GM19238 (cell line): ENCODE data around the gene MMP13.
"Not testable (repeated sequence)": the region's sequence is repeated elsewhere in the genome, so short reads cannot be mapped to it uniquely, and the experiment has no call there.

Source experiments
- DNase-seq: peaks from one replicate; pipeline ENCODE4 v3.0.0; 2011; ENCODE audit warnings: low spot score; ENCODE audit not compliant: insufficient read length

The MMP13 gene

GRCh38 chr11:102936864-102937509, 18.5 kb downstream of the MMP13 start:
- no peak for DNase-seq

GRCh38 chr11:102935514-102935913, 20.0 kb downstream of the MMP13 start:
- no peak for DNase-seq

DNA sequence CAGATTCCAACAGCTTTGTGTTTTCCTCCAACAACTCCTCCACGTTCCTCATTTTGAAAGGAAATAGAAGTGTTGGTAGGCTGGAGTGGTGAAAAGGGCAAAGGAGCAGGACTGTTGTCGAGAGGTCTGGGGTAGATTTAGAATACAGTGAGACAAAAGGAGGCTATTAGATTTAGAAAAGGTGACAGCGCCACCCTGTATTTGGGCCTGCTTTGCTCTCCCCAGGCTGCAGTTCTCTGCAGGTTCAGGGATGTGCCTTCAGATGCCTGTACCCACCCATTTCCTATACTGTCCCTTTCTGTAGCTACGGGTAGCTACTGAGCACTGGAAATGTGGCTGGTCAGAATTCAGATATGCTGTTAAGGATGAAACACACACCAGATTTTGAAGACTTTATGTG, 20.8 kb downstream of the MMP13 start:
- DNase-seq = no peak

DNA sequence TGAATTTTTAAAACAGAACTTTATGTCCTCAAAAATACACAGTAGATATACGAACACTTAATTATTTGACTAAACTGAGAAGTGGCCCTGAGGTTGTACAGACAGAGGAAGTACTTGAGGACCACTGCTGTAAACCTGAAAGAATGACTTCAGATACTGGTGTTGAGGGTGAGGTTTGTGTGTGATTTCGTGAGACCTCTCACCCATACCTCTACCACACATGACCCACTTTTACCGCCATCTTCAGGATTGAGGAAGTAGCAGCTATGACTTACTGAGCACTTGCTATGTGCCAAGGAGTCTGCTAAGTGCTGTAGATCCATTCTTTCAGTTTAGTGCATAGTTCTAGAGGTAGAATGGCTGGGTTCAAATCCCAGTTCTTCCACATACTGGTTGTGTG, 21.9 kb downstream of the MMP13 start:
- DNase-seq = no peak

GRCh38 chr11:102932678-102933077, 22.9 kb downstream of the MMP13 start:
- no peak for DNase-seq

GRCh38 chr11:102930451-102930850, 25.1 kb downstream of the MMP13 start:
- no peak for DNase-seq

DNA sequence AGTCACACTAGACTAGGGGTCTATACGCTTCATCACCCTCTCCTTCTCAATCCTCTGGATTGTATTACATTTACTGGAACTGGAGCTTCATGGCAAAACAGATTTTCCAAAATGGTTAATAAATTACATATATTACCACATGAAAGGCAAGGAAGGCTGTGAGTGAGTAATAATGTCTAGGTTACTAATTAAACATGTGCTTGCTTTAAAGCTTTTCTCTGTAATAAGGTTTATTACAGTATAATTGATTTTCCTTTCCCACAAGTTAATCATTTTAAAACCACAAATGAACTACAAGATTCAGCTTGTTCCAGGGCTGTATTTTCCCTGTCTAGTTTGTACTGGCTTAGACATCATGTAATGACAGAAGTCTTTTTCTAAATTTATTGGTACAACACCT, 25.6 kb downstream of the MMP13 start:
- no peak for DNase-seq

GRCh38 chr11:102929166-102929565, 26.4 kb downstream of the MMP13 start:
- no peak for DNase-seq

- no peak for DNase-seq
Observed at GRCh38 chr11:102928247-102928646, 27.3 kb downstream of the MMP13 start.

DNA sequence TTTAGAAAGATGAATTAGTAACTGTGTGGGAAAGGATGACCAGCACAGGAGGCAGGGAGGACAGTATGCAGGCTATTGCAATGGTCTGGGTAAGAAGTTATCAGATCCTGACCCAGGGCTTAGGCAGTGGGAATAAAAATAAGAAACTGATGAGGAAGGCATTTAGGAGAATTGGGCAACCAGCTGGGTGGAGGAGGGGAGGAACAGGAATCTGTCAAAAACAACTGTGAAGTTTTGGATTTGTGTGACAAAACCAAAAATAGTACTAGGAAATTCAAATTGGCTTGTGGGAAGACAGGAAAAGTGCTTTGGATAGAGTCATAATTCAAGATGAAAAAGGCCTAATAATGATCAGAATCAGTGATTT, 27.9 kb downstream of the MMP13 start:
- no peak for DNase-seq

DNA sequence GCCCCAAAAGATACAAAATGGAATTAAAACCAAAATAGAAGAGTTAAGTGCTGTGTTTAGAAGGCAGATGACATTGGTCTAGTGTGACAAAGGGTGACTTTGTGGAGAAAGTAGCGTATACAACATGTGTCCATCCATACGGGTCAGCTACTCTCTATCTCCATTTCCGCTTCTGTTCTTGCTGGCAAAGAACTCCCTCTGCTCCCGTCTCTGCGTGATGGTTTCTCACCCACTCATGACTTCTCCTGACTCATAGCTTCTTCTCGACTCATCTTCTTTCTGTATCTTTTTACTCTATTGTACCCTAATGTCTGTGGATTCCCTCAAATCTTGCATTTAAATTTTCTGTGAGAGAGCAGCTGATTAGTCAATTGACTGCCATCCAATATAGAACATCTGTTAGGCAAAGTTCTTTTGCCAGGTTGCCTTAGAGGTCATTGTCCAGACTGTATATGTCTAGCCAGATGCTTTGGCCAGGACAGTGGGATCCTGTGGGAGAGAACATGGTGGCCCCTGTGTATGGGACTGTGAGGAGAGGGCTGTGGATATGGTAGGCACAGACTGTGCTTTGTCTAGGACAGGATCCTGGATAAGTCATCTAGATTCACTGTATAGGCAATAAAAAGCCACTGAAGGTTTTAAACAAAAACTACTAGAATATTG, 28.4 kb downstream of the MMP13 start:
- DNase-seq = no peak

GRCh38 chr11:102926517-102926916, 29.0 kb downstream of the MMP13 start:
- DNase-seq = no peak

DNA sequence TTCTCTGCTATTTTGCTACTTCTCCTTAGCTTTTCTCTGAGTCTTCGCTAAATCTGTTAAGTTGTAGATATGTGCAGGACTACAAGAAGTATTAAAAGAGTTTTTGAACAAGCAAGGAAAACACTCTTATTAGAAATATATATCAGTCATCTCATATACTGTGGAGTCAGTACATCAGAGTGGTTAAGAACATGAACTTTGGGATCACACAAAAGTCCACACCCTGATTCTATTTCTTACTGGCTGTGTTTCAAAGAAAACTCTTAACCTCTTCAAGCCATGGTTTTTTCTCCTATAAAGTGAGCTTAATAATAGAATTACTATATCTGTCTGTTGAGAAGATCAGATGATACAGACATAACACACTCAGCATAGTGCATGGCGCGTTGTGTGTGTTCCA, 29.5 kb downstream of the MMP13 start:
- DNase-seq = no peak

DNA sequence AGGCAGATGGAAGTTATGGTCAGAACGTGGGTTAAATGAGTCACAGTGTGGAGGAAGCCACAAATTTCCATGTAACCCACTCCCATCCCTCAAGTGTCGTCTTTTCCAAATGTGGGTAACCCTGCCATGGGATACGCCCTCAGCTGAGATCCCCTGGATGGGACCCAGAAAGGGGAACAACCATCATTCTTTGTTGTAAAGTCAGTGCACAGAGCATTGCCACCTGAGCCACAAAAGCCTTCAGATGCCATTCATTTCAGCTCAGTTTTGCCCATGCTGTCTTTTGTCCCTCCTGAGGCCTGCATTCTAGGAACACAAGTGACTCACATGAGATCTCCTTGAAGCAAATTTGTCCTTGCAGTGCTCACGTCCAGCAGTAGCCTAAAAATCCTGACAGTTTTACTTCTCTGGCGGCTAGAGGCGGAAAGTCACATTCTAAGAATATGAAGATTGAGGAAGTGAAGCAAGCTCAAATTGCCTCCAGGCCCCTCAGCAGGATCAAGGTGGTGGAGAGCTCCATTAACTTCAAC, 30.6 kb downstream of the MMP13 start:
- DNase-seq = no peak

DNA sequence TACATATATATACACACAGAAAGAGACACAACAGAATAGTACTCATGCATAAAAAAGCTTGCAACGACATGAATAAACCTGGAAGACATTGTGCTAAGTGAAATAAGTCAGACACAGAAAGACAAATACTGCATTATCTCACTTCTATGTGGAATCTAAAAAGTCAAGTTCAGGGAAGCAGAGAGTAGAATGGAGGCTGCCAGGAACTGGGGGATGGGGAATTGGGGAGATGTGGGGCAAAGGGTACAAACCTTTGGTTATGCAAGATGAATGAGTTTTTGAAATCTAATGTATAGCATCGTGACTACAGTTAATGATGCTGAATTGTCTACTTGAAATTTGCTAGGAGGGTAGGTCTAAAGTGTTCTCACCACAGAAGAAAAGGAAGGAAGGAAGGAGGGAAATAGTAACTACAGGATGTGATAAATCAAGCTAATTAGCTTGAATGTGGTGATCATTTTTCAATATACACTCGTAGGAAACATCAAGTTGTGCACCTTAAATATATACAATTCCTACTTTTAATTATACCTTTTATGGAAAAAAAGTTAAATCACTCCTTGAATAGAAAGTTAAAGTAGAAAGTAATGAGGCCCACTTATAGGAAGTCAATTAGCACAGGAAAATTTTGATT, 33.8 kb downstream of the MMP13 start:
- no peak for DNase-seq

DNA sequence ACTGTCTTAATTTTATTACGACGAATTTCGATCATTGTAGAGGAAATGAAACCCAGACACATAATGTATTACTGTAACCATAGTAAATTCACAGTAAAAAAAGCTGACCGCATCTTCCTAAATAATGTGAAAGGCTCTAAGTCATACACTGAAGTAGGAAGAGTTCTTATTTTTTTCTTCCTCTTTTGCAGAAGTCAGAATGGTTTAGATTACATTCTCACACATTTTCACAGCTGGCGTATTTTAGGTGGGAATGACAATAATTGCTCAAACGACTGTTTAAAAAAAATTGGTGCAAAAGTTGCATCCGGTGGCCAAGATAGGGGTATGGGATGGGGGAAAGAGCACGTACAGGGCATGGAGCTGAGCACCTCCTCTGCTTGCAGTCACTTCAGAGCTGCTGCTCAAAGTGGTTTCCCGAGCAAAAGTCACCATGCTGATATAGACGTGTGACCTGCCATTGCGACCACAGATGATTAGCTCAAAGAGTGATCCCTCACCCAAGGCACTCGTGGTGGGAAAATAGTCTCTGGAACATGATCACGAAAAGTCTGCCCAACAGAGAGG, 35.3 kb downstream of the MMP13 start:
- no peak for DNase-seq

GRCh38 chr11:102915044-102915375, 40.5 kb downstream of the MMP13 start:
- no peak for DNase-seq

GRCh38 chr11:102914238-102915043, 41.1 kb downstream of the MMP13 start:
- no peak for DNase-seq

GRCh38 chr11:102912482-102912830, 43.1 kb downstream of the MMP13 start:
- DNase-seq = no peak

- no peak for DNase-seq
Observed at GRCh38 chr11:102911758-102912481, 43.6 kb downstream of the MMP13 start.

DNA sequence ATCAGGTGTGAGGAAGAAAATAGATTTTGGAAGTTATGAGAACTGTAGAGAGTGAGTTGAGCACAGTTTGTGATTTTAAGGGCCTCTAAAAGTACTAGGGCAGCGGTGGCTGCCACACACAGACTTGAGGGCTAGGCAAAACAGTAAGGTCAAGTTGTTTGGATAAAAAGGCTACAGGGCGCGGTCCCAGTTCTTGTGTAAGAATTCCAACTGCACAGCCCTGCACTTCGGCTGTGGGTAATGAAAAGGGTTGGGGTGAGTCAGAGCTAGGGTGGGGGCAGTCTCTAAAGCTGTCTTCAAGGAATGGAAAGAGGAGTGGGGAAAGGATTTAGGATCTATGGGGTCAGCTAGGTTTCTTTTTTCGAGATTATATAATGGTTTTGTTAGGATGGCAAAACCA, 49.7 kb downstream of the MMP13 start:
- not testable (repeated sequence) for DNase-seq
